NT2/D1 (cell line): ENCODE data around the gene C10orf90.

Experiments used
- DNase-seq: peaks from one replicate; pipeline ENCODE4 v3.0.0-alpha.2; 2011; ENCODE audit warnings: low read depth, low spot score
- H3K27me3 ChIP-seq: 2 replicates; pipeline ENCODE4 v1.6.0; 2011; ENCODE audit warnings: mild to moderate bottlenecking; ENCODE audit not compliant: insufficient read length, insufficient read depth
- H3K36me3 ChIP-seq: 2 replicates; pipeline ENCODE4 v1.6.1; 2011; ENCODE audit warnings: mild to moderate bottlenecking, low read length, mixed read lengths; ENCODE audit not compliant: insufficient read depth, insufficient read length
- H3K4me1 ChIP-seq: 2 replicates; pipeline ENCODE4 v1.5.1; 2011; ENCODE audit not compliant: insufficient read depth, insufficient read length
- H3K4me3 ChIP-seq: 2 replicates; pipeline ENCODE4 v1.5.1; 2011; ENCODE audit warnings: low read depth; ENCODE audit not compliant: insufficient read length
- H3K9ac ChIP-seq: 2 replicates; pipeline ENCODE4 v1.6.0; 2011; ENCODE audit warnings: low read depth; ENCODE audit not compliant: insufficient read length
- H3K9me3 ChIP-seq: 2 replicates; pipeline ENCODE4 v1.5.1; 2011; ENCODE audit warnings: mild to moderate bottlenecking, low read length; ENCODE audit not compliant: insufficient read depth
- SUZ12 ChIP-seq: IDR thresholded peaks from 2 replicates; pipeline ENCODE4 v1.6.1; 2011; ENCODE audit not compliant: insufficient read length, insufficient read depth; ENCODE audit errors: extremely low read depth
- YY1 ChIP-seq: IDR thresholded peaks from 2 replicates; pipeline ENCODE4 v1.6.1; 2011; ENCODE audit not compliant: insufficient read length, insufficient read depth
- ZNF274 ChIP-seq: IDR thresholded peaks from 2 replicates; pipeline ENCODE4 v1.6.1; 2011; ENCODE audit warnings: mild to moderate bottlenecking, low read depth, low read length

Gene C10orf90

GRCh38 chr10:126611303-126611702, 59.2 kb downstream of the C10orf90 start:
- H3K36me3 ChIP-seq, result no peaks in the 10 kb centered on the region
- no peaks in the 10 kb centered on the region for H3K9me3 ChIP-seq
- H3K4me3 ChIP-seq, result no peak overlapping the region
- H3K27me3 ChIP-seq, result no peaks in the 10 kb centered on the region
- no peaks in the 10 kb centered on the region for H3K4me1 ChIP-seq
- no peak for TF ChIP-seq SUZ12
- no peak for TF ChIP-seq YY1
- TF ChIP-seq ZNF274, result no peak
- H3K9ac ChIP-seq, result no peak overlapping the region
- DNase-seq, result no peak

DNA sequence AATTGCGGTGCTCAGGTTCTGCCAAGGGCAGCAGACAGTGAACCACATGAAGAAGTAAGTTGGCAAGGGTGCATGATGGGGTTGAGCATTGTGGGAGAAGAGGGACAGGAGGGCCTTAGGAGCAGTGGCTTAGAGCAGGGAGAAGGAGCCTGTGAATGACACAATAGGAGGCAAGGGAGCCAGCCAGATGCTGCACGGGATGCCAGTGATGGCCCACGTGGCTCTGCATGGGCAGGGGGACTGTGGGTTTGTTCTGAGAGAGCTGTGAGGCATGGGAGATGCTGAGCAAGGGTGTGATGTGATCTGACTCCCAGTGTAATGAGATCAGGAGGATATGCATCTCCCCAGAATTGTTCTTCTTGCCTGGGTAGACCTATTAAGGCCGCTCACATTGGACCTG, 60.9 kb downstream of the C10orf90 start:
- Histone ChIP-seq H3K9me3 (no peaks in the 10 kb centered on the region), H3K9ac (no peak overlapping the region), H3K4me1 (no peaks in the 10 kb centered on the region), H3K27me3 (no peaks in the 10 kb centered on the region), H3K36me3 (no peaks in the 10 kb centered on the region), H3K4me3 (no peak overlapping the region)
- TF ChIP-seq SUZ12 (no peak), ZNF274 (no peak), YY1 (no peak)
- DNase-seq, result no peak

DNA sequence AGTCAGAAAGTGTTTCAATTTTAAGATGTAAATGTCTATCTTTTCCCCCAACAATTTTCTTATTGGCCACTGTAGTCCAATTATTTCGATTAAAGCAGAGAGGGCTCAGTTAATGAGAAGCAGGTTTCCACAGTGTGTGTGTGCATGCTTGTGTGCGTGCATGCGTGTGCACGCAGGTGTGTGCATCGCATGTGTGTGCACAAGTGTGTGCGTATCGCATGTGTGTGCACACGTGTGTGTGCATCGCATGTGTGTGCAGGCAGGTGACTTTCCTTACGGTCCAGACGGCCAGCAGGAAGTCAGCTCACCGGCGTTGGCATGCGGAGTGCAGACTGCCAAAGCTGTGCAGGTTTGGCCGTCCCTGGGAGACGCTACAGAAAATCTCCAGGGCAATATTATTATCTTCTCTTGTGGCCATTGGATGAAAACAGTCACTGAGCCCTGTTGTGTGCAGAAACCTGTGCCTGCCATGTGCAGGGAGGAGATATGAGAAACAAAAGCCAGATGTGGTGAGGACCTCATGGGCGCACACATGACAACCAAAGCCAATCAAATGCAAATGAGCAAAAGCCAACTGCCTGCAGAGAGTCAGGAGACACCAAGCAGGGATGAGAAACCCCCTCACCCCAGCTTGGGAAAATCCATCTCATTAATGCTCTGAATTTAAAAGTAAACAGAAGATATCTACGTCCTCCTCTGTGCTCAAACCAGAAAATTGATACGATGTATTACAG, 70.4 kb downstream of the C10orf90 start:
- TF ChIP-seq ZNF274 (no peak), YY1 (no peak), SUZ12 (no peak)
- DNase-seq, result no peak
- H3K4me1 ChIP-seq, result peaks cover 3% of the 10 kb centered on the region
- no peak overlapping the region for H3K4me3 ChIP-seq
- H3K36me3 ChIP-seq, result no peaks in the 10 kb centered on the region
- H3K27me3 ChIP-seq, result no peaks in the 10 kb centered on the region
- no peak overlapping the region for H3K9ac ChIP-seq
- H3K9me3 ChIP-seq, result no peaks in the 10 kb centered on the region

- Histone ChIP-seq H3K36me3 (no peaks in the 10 kb centered on the region), H3K9me3 (no peaks in the 10 kb centered on the region), H3K4me3 (no peak overlapping the region), H3K4me1 (peaks cover 3% of the 10 kb centered on the region), H3K9ac (no peak overlapping the region), H3K27me3 (no peaks in the 10 kb centered on the region)
- no peak for TF ChIP-seq YY1
- TF ChIP-seq ZNF274, result no peak
- no peak for TF ChIP-seq SUZ12
- DNase-seq, result peak; percentile 30
Measured at GRCh38 chr10:126598009-126598408, 72.5 kb downstream of the C10orf90 start.

DNA sequence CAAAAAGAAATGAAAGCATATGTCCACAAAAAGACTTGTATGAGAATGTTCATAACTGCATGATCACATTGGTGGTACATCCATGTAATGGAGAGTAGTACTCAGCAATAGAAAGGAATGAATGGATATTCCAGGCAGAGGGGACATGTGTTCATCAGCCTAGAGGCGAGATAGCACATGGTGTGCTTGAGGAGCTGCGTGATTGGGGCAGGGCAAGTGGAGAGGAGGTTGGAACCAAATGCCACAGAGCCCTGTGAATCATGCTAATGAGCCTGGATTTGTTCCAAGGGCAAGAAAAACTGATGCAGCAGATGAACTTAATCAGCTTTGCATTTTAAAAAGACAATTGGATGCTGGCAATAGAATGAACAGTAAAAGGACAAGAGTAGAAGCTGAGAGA, 73.3 kb downstream of the C10orf90 start:
- H3K4me3 ChIP-seq, result no peak overlapping the region
- TF ChIP-seq SUZ12, result no peak
- TF ChIP-seq YY1, result no peak
- no peak for TF ChIP-seq ZNF274
- no peak for DNase-seq
- no peak overlapping the region for H3K9ac ChIP-seq
- no peaks in the 10 kb centered on the region for H3K36me3 ChIP-seq
- peaks cover 3% of the 10 kb centered on the region for H3K4me1 ChIP-seq
- no peaks in the 10 kb centered on the region for H3K27me3 ChIP-seq
- H3K9me3 ChIP-seq, result no peaks in the 10 kb centered on the region

DNA sequence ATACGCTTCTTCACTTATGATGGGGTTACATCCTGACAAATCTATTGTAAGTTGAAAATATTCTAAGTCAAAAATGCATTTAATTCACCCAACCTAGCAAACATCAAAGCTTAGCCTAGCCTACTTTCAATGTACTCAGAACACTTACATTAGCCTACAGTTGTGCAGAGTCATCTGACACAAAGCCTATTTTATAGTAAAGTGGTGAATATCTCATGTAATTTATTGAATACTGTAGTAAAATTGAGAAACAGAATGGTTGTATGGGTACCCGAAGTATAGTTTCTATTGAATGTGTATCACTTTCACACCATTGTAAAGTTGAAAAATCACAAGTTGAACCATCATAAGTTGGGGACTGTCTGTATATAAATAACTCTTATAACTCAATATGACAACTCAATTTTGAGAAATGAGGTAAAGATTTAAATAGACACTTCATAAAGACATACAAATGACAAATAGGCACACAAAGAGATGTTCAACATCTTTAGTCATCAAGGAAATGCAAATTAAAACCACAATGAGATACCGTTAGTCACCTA, 73.9 kb downstream of the C10orf90 start:
- TF ChIP-seq ZNF274 (no peak), SUZ12 (no peak), YY1 (no peak)
- Histone ChIP-seq H3K4me3 (no peak overlapping the region), H3K36me3 (no peaks in the 10 kb centered on the region), H3K27me3 (no peaks in the 10 kb centered on the region), H3K9me3 (no peaks in the 10 kb centered on the region), H3K9ac (no peak overlapping the region), H3K4me1 (peaks cover 3% of the 10 kb centered on the region)
- no peak for DNase-seq

DNA sequence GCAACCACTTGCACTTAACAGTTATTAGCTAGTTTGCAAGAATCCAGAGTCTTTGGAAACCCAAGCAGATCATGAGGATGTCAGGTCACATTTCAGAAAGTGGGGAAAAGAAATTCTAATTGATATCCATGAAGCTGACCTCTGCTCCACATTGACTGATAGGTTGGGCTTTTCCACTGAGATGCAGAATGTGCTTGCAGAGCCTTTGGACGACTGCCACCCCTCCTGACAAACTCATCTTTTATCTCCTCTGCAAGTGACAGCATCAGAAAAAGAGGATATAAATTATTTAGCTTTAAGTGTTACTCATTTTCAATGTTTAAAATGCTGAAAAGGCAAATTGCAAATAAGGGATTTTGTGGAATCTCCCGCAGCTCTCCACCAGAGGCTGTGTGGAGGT, 75.3 kb downstream of the C10orf90 start:
- H3K4me1 ChIP-seq, result peaks cover 3% of the 10 kb centered on the region
- H3K9me3 ChIP-seq, result no peaks in the 10 kb centered on the region
- no peak overlapping the region for H3K4me3 ChIP-seq
- no peak overlapping the region for H3K9ac ChIP-seq
- H3K27me3 ChIP-seq, result no peaks in the 10 kb centered on the region
- H3K36me3 ChIP-seq, result no peaks in the 10 kb centered on the region
- TF ChIP-seq ZNF274 (no peak), YY1 (no peak), SUZ12 (no peak)
- DNase-seq, result no peak
